Lower leg skin (tissue), 3 donors: ENCODE results near the gene PCYOX1L.

ENCODE experiments used
- POLR2A ChIP-seq, 2 donors: fragments of 450-650 bp; IDR thresholded peaks; one replicate each; pipeline ENCODE4 v1.6.1; 2016 to 2017; ENCODE audit warnings: antibody characterized with exemption in 2 of 2, mild to moderate bottlenecking in 1 of 2, moderate library complexity in 1 of 2
- TF ChIP-seq, protein P1 (sequence below), 3 donors: fragments of 450-650 bp; IDR thresholded peaks; one replicate each; pipeline ENCODE4 v1.5.1; 2016; ENCODE audit warnings: antibody characterized with exemption in 3 of 3, mild to moderate bottlenecking in 3 of 3, moderate library complexity in 2 of 3

DNA sequence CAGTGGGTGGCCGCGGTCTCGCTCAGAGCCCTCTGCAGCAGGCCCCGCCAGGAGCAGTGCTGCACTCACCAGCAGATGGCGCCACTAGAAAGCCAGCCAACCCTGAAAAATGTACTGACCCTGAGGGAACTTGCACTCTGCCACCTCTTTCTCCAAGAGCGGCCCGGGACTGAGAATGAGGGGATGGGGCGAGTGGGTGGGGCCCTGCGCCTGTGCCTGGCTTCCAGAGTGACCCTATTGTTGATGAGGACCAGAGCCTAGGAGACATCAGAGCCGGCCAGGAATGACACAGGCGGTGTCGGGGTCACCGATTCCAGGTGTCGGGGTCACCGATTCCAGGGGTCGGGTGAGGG, 24.1 kb downstream of the PCYOX1L start:
- TF ChIP-seq, protein P1, sequence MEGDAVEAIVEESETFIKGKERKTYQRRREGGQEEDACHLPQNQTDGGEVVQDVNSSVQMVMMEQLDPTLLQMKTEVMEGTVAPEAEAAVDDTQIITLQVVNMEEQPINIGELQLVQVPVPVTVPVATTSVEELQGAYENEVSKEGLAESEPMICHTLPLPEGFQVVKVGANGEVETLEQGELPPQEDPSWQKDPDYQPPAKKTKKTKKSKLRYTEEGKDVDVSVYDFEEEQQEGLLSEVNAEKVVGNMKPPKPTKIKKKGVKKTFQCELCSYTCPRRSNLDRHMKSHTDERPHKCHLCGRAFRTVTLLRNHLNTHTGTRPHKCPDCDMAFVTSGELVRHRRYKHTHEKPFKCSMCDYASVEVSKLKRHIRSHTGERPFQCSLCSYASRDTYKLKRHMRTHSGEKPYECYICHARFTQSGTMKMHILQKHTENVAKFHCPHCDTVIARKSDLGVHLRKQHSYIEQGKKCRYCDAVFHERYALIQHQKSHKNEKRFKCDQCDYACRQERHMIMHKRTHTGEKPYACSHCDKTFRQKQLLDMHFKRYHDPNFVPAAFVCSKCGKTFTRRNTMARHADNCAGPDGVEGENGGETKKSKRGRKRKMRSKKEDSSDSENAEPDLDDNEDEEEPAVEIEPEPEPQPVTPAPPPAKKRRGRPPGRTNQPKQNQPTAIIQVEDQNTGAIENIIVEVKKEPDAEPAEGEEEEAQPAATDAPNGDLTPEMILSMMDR (IDR thresholded peaks at IDR 0.05), result peak in 1 of 3 donors; percentile 68
- TF ChIP-seq POLR2A (IDR thresholded peaks at IDR 0.05), result no peak
